A549 (cell line): ENCODE measurements around the gene CENPX.

ENCODE experiments used
- CBX2 ChIP-seq: fragments of 200-600 bp; sonication (generic); IDR thresholded peaks from 2 replicates; pipeline ENCODE4 v1.6.1; 2016; ENCODE audit warnings: low read depth, mild to moderate bottlenecking, borderline replicate concordance
- CBX8 ChIP-seq: fragments of 200-600 bp; sonication (generic); IDR thresholded peaks from 2 replicates; pipeline ENCODE4 v1.6.1; 2016
- CEBPB ChIP-seq, 2 experiments: fragments of >200 bp in 1 of 2; sonication (Bioruptor Twin) in 1 of 2; formaldehyde crosslinking in 1 of 2; IDR thresholded peaks; 2 replicates each; pipeline ENCODE4 v1.6.1; 2012 to 2016
- JUNB ChIP-seq: fragments of >200 bp; sonication (Bioruptor Twin); formaldehyde crosslinking; IDR thresholded peaks from 2 replicates; pipeline ENCODE4 v1.6.1; 2016
- KDM1A ChIP-seq: fragments of 200-600 bp; sonication (generic); IDR thresholded peaks from 2 replicates; pipeline ENCODE4 v1.6.1; 2016; ENCODE audit warnings: low read depth, mild to moderate bottlenecking
- MAX ChIP-seq: IDR thresholded peaks from 2 replicates; pipeline ENCODE4 v1.6.1; 2012
- MYC ChIP-seq: IDR thresholded peaks from 2 replicates; pipeline ENCODE4 v1.6.1; 2012; ENCODE audit warnings: mild to moderate bottlenecking, inconsistent platforms, low read length, improper control_type of control experiment, borderline replicate concordance
- NR3C1 ChIP-seq: fragments of >200 bp; sonication (Bioruptor Twin); formaldehyde crosslinking; IDR thresholded peaks from 3 replicates; pipeline ENCODE4 v1.6.1; 2017
- POLR2A ChIP-seq: IDR thresholded peaks from 2 replicates; pipeline ENCODE4 v1.6.1; 2012; ENCODE audit warnings: mild to moderate bottlenecking, low read length
- RAD21 ChIP-seq, 2 experiments: fragments of >200 bp in 1 of 2; sonication (Bioruptor Twin) in 1 of 2; formaldehyde crosslinking in 1 of 2; IDR thresholded peaks in 1 of 2; conservative IDR thresholded peaks in 1 of 2; 2 replicates in 1 of 2; 3 replicates in 1 of 2; pipeline ENCODE4 v1.6.1; 2012 to 2018; ENCODE audit warnings: inconsistent platforms in 1 of 2
- RCOR1 ChIP-seq: fragments of 150-350 bp; IDR thresholded peaks from 2 replicates; pipeline ENCODE4 v1.6.1; 2014; ENCODE audit warnings: antibody characterized with exemption, low read length, low read depth
- USF2 ChIP-seq: fragments of 450-650 bp; IDR thresholded peaks from 2 replicates; pipeline ENCODE4 v1.6.1; 2014; ENCODE audit warnings: antibody characterized with exemption
- TF ChIP-seq, protein P1 (sequence below): fragments of >200 bp; sonication (Bioruptor Twin); formaldehyde crosslinking; IDR thresholded peaks from 3 replicates; pipeline ENCODE4 v1.5.1; 2016
- TF ChIP-seq, protein P2 (sequence below): IDR thresholded peaks from 2 replicates; pipeline ENCODE4 v1.6.1; 2012

DNA sequence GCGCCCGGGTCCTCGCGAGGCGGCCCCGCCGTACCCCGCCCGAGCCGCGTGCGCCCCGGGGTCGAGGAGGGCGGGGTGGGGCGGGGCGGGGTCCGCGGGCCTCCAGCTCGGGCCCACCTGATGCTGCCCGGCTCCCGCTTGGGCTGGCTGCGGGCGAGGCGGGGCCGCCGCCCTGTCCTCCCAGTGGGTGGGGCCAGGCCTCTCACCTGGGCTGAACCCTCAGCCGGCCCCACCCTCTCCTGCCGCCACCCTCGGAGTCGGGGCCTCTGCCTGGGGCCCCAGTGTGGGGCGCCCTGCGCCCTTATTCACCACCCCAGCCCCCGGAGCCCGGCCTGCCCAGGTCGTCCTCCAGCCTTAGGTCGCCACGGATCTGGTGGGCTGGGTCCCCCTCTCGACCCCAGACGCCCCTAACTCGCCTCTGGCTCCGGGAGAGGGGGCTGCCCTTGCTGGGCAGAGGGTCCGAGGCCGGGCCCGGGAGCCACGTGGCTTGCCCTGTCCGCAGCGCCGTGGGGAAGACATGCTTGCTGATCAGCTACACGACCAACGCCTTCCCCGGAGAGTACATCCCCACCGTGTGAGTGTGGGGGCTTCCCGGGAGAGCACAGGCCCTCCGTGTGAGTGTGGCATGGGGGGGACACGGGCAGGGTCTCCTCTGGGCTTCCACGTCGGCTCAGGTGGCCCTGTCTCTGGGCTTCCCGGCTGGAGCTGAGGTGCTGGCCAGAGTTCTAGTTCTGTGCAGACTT, 9.4 kb upstream of the CENPX start:
- no peak for TF ChIP-seq MYC
- no peak for TF ChIP-seq JUNB
- TF ChIP-seq, protein P1, sequence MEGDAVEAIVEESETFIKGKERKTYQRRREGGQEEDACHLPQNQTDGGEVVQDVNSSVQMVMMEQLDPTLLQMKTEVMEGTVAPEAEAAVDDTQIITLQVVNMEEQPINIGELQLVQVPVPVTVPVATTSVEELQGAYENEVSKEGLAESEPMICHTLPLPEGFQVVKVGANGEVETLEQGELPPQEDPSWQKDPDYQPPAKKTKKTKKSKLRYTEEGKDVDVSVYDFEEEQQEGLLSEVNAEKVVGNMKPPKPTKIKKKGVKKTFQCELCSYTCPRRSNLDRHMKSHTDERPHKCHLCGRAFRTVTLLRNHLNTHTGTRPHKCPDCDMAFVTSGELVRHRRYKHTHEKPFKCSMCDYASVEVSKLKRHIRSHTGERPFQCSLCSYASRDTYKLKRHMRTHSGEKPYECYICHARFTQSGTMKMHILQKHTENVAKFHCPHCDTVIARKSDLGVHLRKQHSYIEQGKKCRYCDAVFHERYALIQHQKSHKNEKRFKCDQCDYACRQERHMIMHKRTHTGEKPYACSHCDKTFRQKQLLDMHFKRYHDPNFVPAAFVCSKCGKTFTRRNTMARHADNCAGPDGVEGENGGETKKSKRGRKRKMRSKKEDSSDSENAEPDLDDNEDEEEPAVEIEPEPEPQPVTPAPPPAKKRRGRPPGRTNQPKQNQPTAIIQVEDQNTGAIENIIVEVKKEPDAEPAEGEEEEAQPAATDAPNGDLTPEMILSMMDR = no peak
- TF ChIP-seq CBX8 = no peak
- no peak for TF ChIP-seq CEBPB (IDR thresholded peaks at IDR 0.05)
- no peak for TF ChIP-seq POLR2A
- no peak for TF ChIP-seq KDM1A
- TF ChIP-seq, protein P2, sequence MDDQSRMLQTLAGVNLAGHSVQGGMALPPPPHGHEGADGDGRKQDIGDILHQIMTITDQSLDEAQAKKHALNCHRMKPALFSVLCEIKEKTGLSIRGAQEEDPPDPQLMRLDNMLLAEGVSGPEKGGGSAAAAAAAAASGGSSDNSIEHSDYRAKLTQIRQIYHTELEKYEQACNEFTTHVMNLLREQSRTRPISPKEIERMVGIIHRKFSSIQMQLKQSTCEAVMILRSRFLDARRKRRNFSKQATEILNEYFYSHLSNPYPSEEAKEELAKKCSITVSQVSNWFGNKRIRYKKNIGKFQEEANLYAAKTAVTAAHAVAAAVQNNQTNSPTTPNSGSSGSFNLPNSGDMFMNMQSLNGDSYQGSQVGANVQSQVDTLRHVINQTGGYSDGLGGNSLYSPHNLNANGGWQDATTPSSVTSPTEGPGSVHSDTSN = no peak
- no peak for TF ChIP-seq USF2
- no peak for TF ChIP-seq MAX
- TF ChIP-seq RCOR1 = no peak
- TF ChIP-seq NR3C1 = no peak
- TF ChIP-seq CBX2 = no peak
- no peak for TF ChIP-seq RAD21 (conservative IDR thresholded peaks at IDR 0.05 in 1 of 2, IDR thresholded peaks at IDR 0.05 in 1 of 2)
